NB4 (cell line): ENCODE results near the gene NHEJ1.

Experiments
- POLR2A ChIP-seq: IDR thresholded peaks from 2 replicates; pipeline ENCODE4 v1.6.1; 2011; ENCODE audit warnings: mild to moderate bottlenecking; ENCODE audit not compliant: insufficient read length; ENCODE audit errors: extremely low read depth
- TF ChIP-seq, protein P1 (sequence below): IDR thresholded peaks from one replicate; pipeline ENCODE4 v1.5.1; 2012; ENCODE audit warnings: low read depth, low read length

DNA sequence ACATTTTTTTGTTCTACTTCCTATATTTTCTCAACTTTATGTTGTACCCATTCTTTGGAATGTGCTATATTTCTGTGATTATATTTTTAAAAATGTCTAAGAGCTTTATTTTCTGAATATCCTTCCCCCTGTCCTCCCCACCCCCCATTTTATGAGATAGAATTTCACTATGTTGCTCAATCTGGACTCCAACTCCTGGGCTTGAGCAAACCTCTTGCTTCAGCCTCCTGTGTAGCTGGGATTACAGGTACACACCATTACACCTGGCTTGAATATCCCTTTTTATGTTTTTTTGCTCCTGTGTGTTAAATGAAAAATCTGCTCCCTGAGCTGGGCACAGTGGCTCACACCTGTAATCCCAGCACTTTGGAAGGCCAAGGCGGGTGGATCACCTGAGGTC, 36.8 kb upstream of the NHEJ1 start:
- TF ChIP-seq, protein P1, sequence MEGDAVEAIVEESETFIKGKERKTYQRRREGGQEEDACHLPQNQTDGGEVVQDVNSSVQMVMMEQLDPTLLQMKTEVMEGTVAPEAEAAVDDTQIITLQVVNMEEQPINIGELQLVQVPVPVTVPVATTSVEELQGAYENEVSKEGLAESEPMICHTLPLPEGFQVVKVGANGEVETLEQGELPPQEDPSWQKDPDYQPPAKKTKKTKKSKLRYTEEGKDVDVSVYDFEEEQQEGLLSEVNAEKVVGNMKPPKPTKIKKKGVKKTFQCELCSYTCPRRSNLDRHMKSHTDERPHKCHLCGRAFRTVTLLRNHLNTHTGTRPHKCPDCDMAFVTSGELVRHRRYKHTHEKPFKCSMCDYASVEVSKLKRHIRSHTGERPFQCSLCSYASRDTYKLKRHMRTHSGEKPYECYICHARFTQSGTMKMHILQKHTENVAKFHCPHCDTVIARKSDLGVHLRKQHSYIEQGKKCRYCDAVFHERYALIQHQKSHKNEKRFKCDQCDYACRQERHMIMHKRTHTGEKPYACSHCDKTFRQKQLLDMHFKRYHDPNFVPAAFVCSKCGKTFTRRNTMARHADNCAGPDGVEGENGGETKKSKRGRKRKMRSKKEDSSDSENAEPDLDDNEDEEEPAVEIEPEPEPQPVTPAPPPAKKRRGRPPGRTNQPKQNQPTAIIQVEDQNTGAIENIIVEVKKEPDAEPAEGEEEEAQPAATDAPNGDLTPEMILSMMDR, result no peak
- no peak for TF ChIP-seq POLR2A
